ENCODE measurements around the gene TPCN1.

The TPCN1 gene

GRCh38 chr12:113216027-113216426, 5.2 kb upstream of the TPCN1 start:
- peak overlapping the region; percentile 7 for H3K4me2 ChIP-seq (ENCODE audit: low read depth, low read length, poor library complexity, severe bottlenecking)

GRCh38 chr12:113220593-113221180, 577 bp upstream of the TPCN1 start:
- peak overlapping the region; percentile 63 for H3K4me3 ChIP-seq (ENCODE audit: insufficient read depth, low read length, poor library complexity, severe bottlenecking)
- no peaks in the 10 kb centered on the region for H3K27me3 ChIP-seq (ENCODE audit: low read length)
- peaks cover 63% of the 10 kb centered on the region for H3F3A ChIP-seq (ENCODE audit: insufficient read depth)
- H3K4me2 ChIP-seq (ENCODE audit: low read depth, low read length, poor library complexity, severe bottlenecking), result peak overlapping the region; percentile 86
- no peaks in the 10 kb centered on the region for H3K36me3 ChIP-seq (ENCODE audit: low read length)
- peaks cover 33% of the 10 kb centered on the region for H3K79me2 ChIP-seq (ENCODE audit: insufficient read depth, low read length)
- H4K20me1 ChIP-seq (ENCODE audit: low read depth, low read length), result no peaks in the 10 kb centered on the region
- no peaks in the 10 kb centered on the region for H3K9me3 ChIP-seq (ENCODE audit: insufficient read depth, low read length)
- H3K9ac ChIP-seq (ENCODE audit: low read length), result peak overlapping the region; percentile 57
- no peaks in the 10 kb centered on the region for H3K9me2 ChIP-seq (replicated peaks; ENCODE audit: insufficient read depth, low read length)
- H2AFZ ChIP-seq (ENCODE audit: low read depth, low read length, severe bottlenecking), result no peak overlapping the region
- TF ChIP-seq CTCF (IDR thresholded peaks at IDR 0.05; ENCODE audit: insufficient read depth, low read length, poor library complexity, severe bottlenecking) (no peak), EZH2phosphoT487 (conservative IDR thresholded peaks at IDR 0.05; ENCODE audit: low read length) (no peak)
- peak overlapping the region; percentile 86 for H3K27ac ChIP-seq (ENCODE audit: low read depth, low read length)

More at GRCh38 chr12:113216027-113216426, 5.2 kb upstream of the TPCN1 start:
- Histone ChIP-seq H3K9me3 (ENCODE audit: insufficient read depth, low read length) (no peaks in the 10 kb centered on the region), H4K20me1 (ENCODE audit: low read depth, low read length) (no peaks in the 10 kb centered on the region), H3F3A (ENCODE audit: insufficient read depth) (peaks cover 51% of the 10 kb centered on the region), H3K27ac (ENCODE audit: low read depth, low read length) (peak overlapping the region; percentile 86; the same call in 1 of the 2 replicates), H3K27me3 (ENCODE audit: low read length) (no peaks in the 10 kb centered on the region), H3K36me3 (ENCODE audit: low read length) (no peaks in the 10 kb centered on the region), H2AFZ (ENCODE audit: low read depth, low read length, severe bottlenecking) (no peak overlapping the region), H3K4me3 (ENCODE audit: insufficient read depth, low read length, poor library complexity, severe bottlenecking) (no peak overlapping the region), H3K9me2 (replicated peaks; ENCODE audit: insufficient read depth, low read length) (no peaks in the 10 kb centered on the region), H3K9ac (ENCODE audit: low read length) (no peak overlapping the region), H3K79me2 (ENCODE audit: insufficient read depth, low read length) (peaks cover 5% of the 10 kb centered on the region; the same call in 1 of the 2 replicates)
- TF ChIP-seq CTCF (IDR thresholded peaks at IDR 0.05; ENCODE audit: insufficient read depth, low read length, poor library complexity, severe bottlenecking) (no peak), EZH2phosphoT487 (conservative IDR thresholded peaks at IDR 0.05; ENCODE audit: low read length) (no peak)

- Histone ChIP-seq H3K9me3 (ENCODE audit: insufficient read depth, low read length) (no peaks in the 10 kb centered on the region), H3K79me2 (ENCODE audit: insufficient read depth, low read length) (peaks cover 33% of the 10 kb centered on the region), H3K27me3 (ENCODE audit: low read length) (no peaks in the 10 kb centered on the region), H2AFZ (ENCODE audit: low read depth, low read length, severe bottlenecking) (no peak overlapping the region), H3K9me2 (replicated peaks; ENCODE audit: insufficient read depth, low read length) (no peaks in the 10 kb centered on the region), H3K9ac (ENCODE audit: low read length) (peak overlapping the region; percentile 97), H3K4me3 (ENCODE audit: insufficient read depth, low read length, poor library complexity, severe bottlenecking) (peak overlapping the region; percentile 81), H3K4me2 (ENCODE audit: low read depth, low read length, poor library complexity, severe bottlenecking) (peak overlapping the region; percentile 77), H3K27ac (ENCODE audit: low read depth, low read length) (peak overlapping the region; percentile 85), H3K36me3 (ENCODE audit: low read length) (no peaks in the 10 kb centered on the region), H4K20me1 (ENCODE audit: low read depth, low read length) (no peaks in the 10 kb centered on the region), H3F3A (ENCODE audit: insufficient read depth) (peaks cover 51% of the 10 kb centered on the region)
- TF ChIP-seq EZH2phosphoT487 (conservative IDR thresholded peaks at IDR 0.05; ENCODE audit: low read length) (no peak), CTCF (IDR thresholded peaks at IDR 0.05; ENCODE audit: insufficient read depth, low read length, poor library complexity, severe bottlenecking) (no peak)
These were observed 899 bp downstream of the TPCN1 start for GRCh38 chr12:113221997-113222729.
